HG02885 (cell line): ENCODE measurements around the gene SH2D3C.

Experiments used
- ATAC-seq: cut with Tn5 transposase; IDR thresholded peaks from one replicate; pipeline ENCODE4 v1.9.1; 2021; ENCODE audit warnings: mild to moderate bottlenecking; ENCODE audit not compliant: unreplicated experiment, poor library complexity

SH2D3C gene

GRCh38 chr9:127809002-127809539 is 30.6 kb upstream of the SH2D3C start:
- ATAC-seq: no peak

GRCh38 chr9:127808347-127809001 is 30.0 kb upstream of the SH2D3C start:
- no peak for ATAC-seq

GRCh38 chr9:127806871-127807270 is 28.4 kb upstream of the SH2D3C start:
- ATAC-seq: no peak

- ATAC-seq: no peak
Measured at GRCh38 chr9:127805620-127806019, 27.2 kb upstream of the SH2D3C start.

DNA sequence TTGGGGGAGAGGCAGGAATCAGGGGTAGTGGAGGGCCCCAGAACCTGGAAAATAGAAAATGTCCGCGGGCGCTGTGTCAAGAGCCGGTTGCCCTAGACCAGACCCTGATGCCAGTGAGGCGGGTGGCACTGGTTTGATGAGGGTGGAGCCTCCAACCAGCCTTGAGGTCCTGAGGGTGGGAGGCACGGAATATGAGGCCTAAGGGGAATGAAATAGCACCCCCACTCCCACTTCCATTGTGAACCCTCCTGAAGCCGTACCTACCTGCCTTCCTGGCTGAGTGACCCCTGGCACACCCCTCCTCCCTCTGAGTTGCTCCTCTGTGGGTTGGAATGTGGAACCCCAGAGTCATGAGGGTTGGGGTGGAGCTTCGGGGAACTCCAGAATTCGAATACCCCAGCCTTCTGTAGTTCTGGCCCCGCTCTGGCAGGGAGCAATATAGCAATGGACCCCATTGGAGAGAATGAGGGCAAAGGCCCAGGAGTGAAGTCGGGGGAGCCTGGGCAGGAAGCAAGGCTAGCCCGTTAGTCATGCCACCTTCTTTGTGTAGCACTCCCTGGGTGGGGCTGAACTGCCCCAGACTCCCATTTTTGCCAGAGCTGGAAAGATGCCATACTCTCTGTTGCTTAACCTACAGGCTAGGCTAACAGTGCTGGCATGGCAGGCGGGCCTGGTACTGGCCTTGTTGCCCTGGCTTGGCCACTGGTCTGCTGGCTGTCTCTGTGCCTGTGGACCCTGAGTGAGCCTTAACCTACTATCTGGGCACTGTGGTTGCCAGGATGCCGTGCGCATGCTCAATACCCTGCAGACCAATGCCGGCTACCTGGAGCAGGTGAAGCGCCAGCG is 25.3 kb upstream of the SH2D3C start:
- ATAC-seq: no peak

DNA sequence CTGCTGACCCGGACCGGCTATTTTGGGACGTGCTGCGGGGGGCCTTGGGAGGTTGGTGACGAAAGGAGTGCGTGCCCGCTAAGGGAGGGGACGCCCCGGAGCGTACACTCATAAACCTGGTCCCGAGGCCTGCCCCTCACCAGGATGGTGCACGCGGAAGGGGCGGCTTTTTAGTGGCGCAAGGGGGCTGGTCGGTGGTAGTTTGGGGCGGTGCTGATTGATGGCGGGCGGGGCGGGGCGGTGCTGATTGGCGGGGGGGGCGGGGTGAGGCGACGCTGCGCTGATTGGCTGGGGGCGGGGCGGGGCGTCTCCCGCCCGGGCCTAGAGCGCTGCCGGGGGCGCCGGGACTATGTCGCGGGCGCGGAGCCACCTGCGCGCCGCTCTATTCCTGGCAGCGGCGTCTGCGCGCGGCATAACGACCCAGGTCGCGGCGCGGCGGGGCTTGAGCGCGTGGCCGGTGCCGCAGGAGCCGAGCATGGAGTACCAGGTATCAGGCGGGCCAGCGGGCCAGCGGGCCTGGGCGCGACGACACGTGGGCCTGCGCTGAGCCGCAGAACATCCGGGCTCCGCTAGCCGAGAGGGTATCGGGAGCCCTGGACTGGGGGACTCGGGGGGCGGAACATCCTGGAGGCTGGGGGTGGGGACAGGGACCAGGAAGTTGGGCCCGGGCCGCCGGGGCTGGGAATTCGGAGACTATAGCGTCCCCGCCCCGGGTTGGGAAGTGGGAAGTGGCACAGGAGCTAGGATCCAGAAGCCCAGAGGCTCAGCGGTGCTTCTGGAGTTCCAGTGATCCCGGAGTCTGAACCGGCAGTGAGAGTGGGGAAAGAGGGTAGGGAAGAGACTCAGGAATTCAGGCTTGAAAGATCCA is 24.3 kb upstream of the SH2D3C start, which contains the start of gene FPGS:
FPGS (plus strand) TSS at position 307 of the 868 bp plus-strand sequence; CDS start at position 350, 43 bp downstream.
- peak; percentile 81 for ATAC-seq

GRCh38 chr9:127801955-127802575 is 23.6 kb upstream of the SH2D3C start:
- ATAC-seq: no peak

DNA sequence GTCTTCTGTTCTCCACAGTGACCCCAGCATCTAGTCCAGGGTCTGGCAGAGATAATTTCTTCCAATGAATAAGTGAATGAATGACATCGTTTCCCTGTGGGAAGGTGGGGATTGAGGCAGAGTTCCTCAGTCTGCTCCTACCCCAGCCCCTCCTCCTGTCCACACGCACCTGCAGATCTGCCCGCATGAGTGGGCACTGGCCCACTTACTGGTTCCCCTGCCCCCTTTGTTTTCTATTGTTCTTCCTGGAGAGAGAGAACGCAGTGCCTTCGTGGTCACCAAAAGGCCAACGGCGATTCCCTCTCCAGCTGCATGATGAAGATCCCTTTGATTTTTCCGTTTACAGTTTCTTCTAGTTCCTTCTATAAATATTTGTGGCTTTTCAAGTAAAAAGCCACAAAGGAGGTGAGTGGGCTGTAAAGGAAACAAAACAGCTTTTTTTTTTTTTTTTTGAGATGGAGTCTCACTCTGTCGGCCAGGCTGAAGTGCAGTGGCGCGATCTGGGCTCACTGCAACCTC is 18.4 kb upstream of the SH2D3C start:
- ATAC-seq: no peak

DNA sequence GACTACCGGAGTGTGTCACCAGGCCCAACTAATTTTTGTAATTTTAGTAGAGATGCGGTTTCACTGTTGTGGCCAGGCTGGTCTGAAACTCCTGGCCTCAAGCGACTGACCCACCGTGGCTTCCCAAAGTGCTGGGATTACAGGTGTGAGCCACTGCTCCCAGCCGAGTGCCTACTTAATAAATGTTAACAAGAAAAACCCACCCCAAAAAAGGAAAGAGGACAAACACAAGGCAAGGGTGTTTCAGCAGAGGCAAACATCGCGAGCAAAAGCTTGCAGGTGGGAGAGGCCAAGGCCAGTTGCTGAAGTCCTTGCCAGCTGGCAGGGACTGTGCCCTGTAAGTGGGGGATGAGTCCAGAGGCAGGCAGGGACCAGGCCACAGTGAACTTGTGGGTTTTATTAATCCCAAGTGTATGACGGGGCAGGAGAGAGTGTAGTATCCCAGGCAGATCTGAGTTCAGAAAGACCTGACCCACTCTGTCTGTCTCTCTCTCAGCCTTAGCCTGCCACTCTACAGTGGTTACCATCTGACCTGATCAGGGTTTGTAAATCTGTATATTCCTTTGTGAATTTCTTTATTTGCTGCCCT is 17.9 kb upstream of the SH2D3C start:
- ATAC-seq: no peak

- ATAC-seq: no peak
Measured at GRCh38 chr9:127794001-127794791, 15.7 kb upstream of the SH2D3C start.

DNA sequence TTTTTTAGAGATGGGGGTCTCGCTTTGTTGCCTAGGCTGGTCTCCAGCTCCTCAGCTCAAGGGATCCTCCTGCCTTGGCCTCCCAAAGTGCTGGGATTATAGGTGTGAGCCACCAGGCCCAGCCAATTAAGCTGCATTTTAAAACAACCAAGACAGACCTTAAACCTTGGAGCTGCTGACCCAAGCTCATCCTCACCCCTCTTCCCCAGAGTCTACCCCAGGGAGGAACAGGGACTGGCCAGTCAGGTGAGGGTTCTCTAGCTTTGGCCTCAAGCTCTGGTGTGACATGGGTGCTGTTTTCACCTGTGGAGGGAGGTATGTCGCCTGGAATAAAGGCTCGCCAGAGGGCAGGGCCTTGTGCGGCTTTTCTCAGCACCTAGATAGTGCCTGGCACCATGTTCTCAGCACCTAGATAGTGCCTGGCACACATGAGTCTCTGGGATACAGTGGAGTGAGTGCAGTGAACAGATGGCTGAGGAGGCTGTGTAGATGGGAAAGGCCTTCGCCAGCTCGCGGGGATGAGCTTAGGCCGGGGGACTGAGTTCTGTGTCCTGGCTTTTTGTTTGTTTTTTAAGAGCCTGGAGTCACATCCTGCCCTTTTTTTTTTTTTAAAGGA is 14.7 kb upstream of the SH2D3C start:
- no peak for ATAC-seq

DNA sequence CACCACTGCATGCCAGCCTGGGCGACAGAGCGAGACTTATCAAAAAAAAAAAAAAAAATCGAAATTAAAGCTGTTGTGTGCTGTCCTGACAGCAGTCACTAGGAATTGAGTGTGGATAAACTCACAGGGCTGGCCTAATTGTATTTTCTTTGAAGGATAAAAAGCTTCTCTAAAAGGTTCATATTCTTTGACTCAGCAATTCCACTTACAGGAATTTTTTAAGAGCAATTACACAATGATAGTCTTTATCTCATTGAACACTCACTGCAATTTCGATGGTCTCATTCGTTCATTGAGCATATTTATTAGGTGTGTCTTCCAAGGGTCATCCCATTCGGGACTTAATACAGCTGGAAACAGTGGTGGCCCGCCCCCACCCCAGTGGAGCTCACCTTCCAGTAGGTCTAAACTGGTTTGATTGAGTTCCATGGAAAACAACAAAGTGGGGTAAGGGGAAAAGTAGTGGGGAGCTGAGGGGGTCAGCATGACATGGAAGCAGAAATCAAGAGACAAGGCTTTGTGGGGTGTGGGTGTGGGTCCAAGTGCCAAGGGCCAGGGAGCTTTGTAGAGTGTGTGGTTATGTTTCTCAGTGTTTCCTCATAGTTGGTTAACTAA is 14.1 kb upstream of the SH2D3C start:
- ATAC-seq: no peak

- ATAC-seq: no peak
Measured at GRCh38 chr9:127791085-127791484, 12.6 kb upstream of the SH2D3C start.

DNA sequence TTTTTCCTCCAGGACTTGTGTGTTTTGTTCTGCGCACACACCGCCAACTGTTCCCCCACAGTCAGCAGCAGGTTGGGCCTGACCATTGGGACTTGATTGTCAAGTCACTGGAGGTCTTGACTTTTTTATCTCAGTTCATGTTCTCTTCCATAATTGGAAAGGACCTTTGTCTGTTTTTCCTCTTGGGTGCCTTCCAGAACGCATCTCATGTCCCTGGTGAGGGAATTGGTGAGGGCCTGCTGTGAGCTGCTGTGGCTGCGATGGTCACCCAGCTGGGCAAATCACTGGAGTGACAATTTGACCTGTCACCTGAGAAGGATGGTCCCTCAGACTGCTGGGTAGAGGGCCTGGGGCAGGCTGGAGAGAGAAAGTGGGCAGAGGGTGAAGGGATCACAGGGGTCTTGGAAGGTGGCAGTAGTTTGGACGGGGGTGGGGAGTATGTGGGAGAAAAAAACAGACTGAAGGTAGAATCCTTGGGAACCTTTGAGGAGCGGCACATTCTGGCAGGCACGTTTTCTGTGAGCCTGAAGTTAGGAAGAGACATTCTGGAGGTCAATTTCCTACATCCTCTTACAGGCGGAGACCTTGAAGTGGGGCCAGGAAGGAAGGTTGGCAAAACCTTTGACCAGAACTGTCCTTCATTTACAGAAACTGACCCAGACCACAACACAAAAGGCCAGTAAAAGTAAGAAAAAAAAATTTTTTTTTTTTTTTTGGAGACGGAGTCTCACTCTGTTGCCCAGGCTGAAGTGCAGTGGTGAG is 11.8 kb upstream of the SH2D3C start:
- no peak for ATAC-seq

DNA sequence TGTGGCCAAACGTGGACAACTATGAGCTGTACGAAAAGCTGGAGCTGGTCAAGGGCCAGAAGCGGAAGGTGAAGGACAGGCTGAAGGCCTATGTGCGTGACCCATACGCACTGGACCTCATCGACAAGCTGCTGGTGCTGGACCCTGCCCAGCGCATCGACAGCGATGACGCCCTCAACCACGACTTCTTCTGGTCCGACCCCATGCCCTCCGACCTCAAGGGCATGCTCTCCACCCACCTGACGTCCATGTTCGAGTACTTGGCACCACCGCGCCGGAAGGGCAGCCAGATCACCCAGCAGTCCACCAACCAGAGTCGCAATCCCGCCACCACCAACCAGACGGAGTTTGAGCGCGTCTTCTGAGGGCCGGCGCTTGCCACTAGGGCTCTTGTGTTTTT is 10.7 kb upstream of the SH2D3C start:
- no peak for ATAC-seq

GRCh38 chr9:127788337-127789011 is 10.0 kb upstream of the SH2D3C start:
- no peak for ATAC-seq

GRCh38 chr9:127786773-127787104 is 8.3 kb upstream of the SH2D3C start:
- no peak for ATAC-seq
